ENCODE results near the gene JUN. TPM values are rescaled to one million over a fixed set of nuclear protein-coding genes. Genes with fewer than 3 reads are reported as not detected.

JUN gene
- total RNA-seq, 1 experiment from 2014 or later, result 14.2 TPM

- Histone ChIP-seq H4K91ac (ENCODE audit: insufficient read length, low read depth, low read length) (no peak overlapping the region), H3K27me3 (ENCODE audit: insufficient read depth, low read length) (peaks cover 3% of the 10 kb centered on the region; the same call in 1 of the 2 replicates), H2BK120ac (ENCODE audit: low read depth, low read length, poor library complexity, severe bottlenecking) (no peak overlapping the region), H2BK5ac (ENCODE audit: insufficient read length, low read length) (no peak overlapping the region), H3K56ac (ENCODE audit: insufficient read length, low read depth, low read length) (no peak overlapping the region), H2BK15ac (ENCODE audit: low read depth, low read length) (no peak overlapping the region), H2BK20ac (ENCODE audit: low read depth, low read length, poor library complexity, severe bottlenecking) (no peak overlapping the region), H3K18ac (ENCODE audit: insufficient read length, low read depth, low read length) (no peak overlapping the region), H3K79me1 (ENCODE audit: insufficient read depth, low read depth, low read length, poor library complexity, severe bottlenecking) (no peaks in the 10 kb centered on the region), H3K23me2 (ENCODE audit: insufficient read length, low read depth, low read length, poor library complexity, severe bottlenecking) (peaks cover 16% of the 10 kb centered on the region), H3K9ac (ENCODE audit: extremely low read depth, insufficient read length, low read length) (no peak overlapping the region), H3K4me2 (ENCODE audit: insufficient read depth, insufficient read length, low read length) (no peak overlapping the region), H4K8ac (replicated peaks; ENCODE audit: insufficient read length, low read depth, low read length) (no peak overlapping the region), H3K9me3 (ENCODE audit: control insufficient read depth, low read depth, low read length) (no peaks in the 10 kb centered on the region), H3K4me1 (ENCODE audit: insufficient read depth, low read length) (peaks cover 5% of the 10 kb centered on the region; the same call in 1 of the 2 replicates), H3K79me2 (ENCODE audit: insufficient read depth, low read length) (no peaks in the 10 kb centered on the region), H4K5ac (ENCODE audit: insufficient read length, low read depth, low read length) (no peak overlapping the region), H4K20me1 (ENCODE audit: control insufficient read depth, insufficient read depth, insufficient read length) (no peaks in the 10 kb centered on the region), H3K4ac (ENCODE audit: low read depth, low read length) (no peak overlapping the region), H3K27ac (ENCODE audit: insufficient read length, low read depth, low read length) (no peak overlapping the region), H2AK5ac (ENCODE audit: insufficient read length, low read length) (no peak overlapping the region), H3K23ac (ENCODE audit: insufficient read length, low read depth, low read length) (no peak overlapping the region), H2AFZ (ENCODE audit: low read length) (no peak overlapping the region), H3K14ac (ENCODE audit: insufficient read depth, low read length) (no peak overlapping the region), H3T11ph (ENCODE audit: low read length) (no peak overlapping the region), H2BK12ac (ENCODE audit: insufficient read length, low read depth, low read length) (no peak overlapping the region)
- no peak for DNase-seq
- TF ChIP-seq, protein P1, sequence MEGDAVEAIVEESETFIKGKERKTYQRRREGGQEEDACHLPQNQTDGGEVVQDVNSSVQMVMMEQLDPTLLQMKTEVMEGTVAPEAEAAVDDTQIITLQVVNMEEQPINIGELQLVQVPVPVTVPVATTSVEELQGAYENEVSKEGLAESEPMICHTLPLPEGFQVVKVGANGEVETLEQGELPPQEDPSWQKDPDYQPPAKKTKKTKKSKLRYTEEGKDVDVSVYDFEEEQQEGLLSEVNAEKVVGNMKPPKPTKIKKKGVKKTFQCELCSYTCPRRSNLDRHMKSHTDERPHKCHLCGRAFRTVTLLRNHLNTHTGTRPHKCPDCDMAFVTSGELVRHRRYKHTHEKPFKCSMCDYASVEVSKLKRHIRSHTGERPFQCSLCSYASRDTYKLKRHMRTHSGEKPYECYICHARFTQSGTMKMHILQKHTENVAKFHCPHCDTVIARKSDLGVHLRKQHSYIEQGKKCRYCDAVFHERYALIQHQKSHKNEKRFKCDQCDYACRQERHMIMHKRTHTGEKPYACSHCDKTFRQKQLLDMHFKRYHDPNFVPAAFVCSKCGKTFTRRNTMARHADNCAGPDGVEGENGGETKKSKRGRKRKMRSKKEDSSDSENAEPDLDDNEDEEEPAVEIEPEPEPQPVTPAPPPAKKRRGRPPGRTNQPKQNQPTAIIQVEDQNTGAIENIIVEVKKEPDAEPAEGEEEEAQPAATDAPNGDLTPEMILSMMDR (conservative IDR thresholded peaks at IDR 0.05), result no peak
- no peak overlapping the region for H3K27ac Mint-ChIP-seq
- H3K36me3 Mint-ChIP-seq (ENCODE audit: insufficient read depth in 1 of 3, low read depth in 3 of 3), result no peaks in the 10 kb centered on the region
- H3K9me3 Mint-ChIP-seq, result peaks cover 3 to 4% of the 10 kb centered on the region in 2 experiments; a peak in 3 of 5 replicates
- WGBS (ENCODE audit: extremely low coverage, insufficient read length, low lambda C conversion rate), result no CpG with 5 or more reads among the region's 3 CpGs
- peaks cover 8% of the 10 kb centered on the region for H3K27me3 Mint-ChIP-seq (ENCODE audit: low read depth)
- no peak overlapping the region for H3K4me3 Mint-ChIP-seq
- peaks cover 11 to 13% of the 10 kb centered on the region in 2 experiments for H3K4me1 Mint-ChIP-seq
Measured at GRCh38 chr1:58788259-58788658, 4.4 kb upstream of the JUN start.

Data from H9 (cell line).